Lower lobe of right lung (tissue), 2 donors: ENCODE measurements around the gene EFEMP2. TPM values are rescaled to one million over a fixed set of nuclear protein-coding genes. Genes with fewer than 3 reads are reported as not detected.

Experiments
- ATAC-seq, 2 donors: fragments of 200-7000 bp; cut with Tn5 transposase; one replicate each; pipeline ENCODE4 v1.9.1; 2020 to 2022; ENCODE audit warnings: mild to moderate bottlenecking in 2 of 2, moderate library complexity in 2 of 2
- DNase-seq: peaks from one replicate; pipeline ENCODE4 v3.0.0-alpha.2; 2020
- H3K27ac ChIP-seq: fragments of 200-600 bp; one replicate; pipeline ENCODE4 v1.8.0; 2022
- H3K27me3 ChIP-seq: fragments of 200-600 bp; one replicate; pipeline ENCODE4 v1.8.0; 2022; ENCODE audit warnings: low read depth
- H3K36me3 ChIP-seq: fragments of 200-600 bp; one replicate; pipeline ENCODE4 v1.8.0; 2022; ENCODE audit warnings: mild to moderate bottlenecking
- H3K4me1 ChIP-seq: fragments of 200-600 bp; one replicate; pipeline ENCODE4 v1.8.0; 2022
- H3K4me3 ChIP-seq: fragments of 200-600 bp; one replicate; pipeline ENCODE4 v1.8.0; 2022; ENCODE audit warnings: mild to moderate bottlenecking
- H3K9me3 ChIP-seq: fragments of 200-600 bp; one replicate; pipeline ENCODE4 v1.8.0; 2022
- CTCF ChIP-seq: fragments of 200-600 bp; IDR thresholded peaks from one replicate; pipeline ENCODE4 v1.8.0; 2022; ENCODE audit warnings: antibody characterized with exemption, mild to moderate bottlenecking
- intact Hi-C: fragments of 100-400 bp; cut with DNase I; formaldehyde crosslinking; loops from one replicate; pipeline ENCODE4 v1.11.0; 2022
- total RNA-seq: library from RNA; stranded (reverse); fragmentation: NEBNext Ultra II Directional; extraction: Animal tissue kit (Norgen Biotek cat#: 25700); gene quantifications from one replicate; pipeline ENCODE4 v1.2.1, GENCODE V29; 2021
- donor health status: DM: no; HTN: yes; CAD: no; lungs with severe emphysema.

Gene EFEMP2
- total RNA-seq, 1 donor from 2014 or later = 53.9 TPM

- peak overlapping the region; percentile 64 for H3K4me3 ChIP-seq
- H3K4me1 ChIP-seq = peaks cover 27% of the 10 kb centered on the region
- peak overlapping the region; percentile 53 for H3K27ac ChIP-seq
- H3K36me3 ChIP-seq = no peaks in the 10 kb centered on the region
- TF ChIP-seq CTCF = no peak
- ATAC-seq (peak; percentile 61 to 67), DNase-seq (peak; percentile 76)
- H3K9me3 ChIP-seq = no peaks in the 10 kb centered on the region
- no peaks in the 10 kb centered on the region for H3K27me3 ChIP-seq
- intact Hi-C loops = no loop called here
Observed at GRCh38 chr11:65899356-65900124, 26.9 kb upstream of the EFEMP2 start.

GRCh38 chr11:65898656-65899355 is 26.2 kb upstream of the EFEMP2 start:
- Histone ChIP-seq H3K4me3 (peak overlapping the region; percentile 64), H3K36me3 (no peaks in the 10 kb centered on the region), H3K27me3 (no peaks in the 10 kb centered on the region), H3K4me1 (peaks cover 35% of the 10 kb centered on the region), H3K27ac (peak overlapping the region; percentile 53), H3K9me3 (no peaks in the 10 kb centered on the region)
- intact Hi-C loops = no loop called here
- ATAC-seq (no peak), DNase-seq (peak; percentile 15)
- TF ChIP-seq CTCF = no peak

- Histone ChIP-seq H3K4me1 (peaks cover 52% of the 10 kb centered on the region), H3K4me3 (no peak overlapping the region), H3K9me3 (no peaks in the 10 kb centered on the region), H3K27ac (no peak overlapping the region), H3K36me3 (no peaks in the 10 kb centered on the region), H3K27me3 (no peaks in the 10 kb centered on the region)
- no peak for TF ChIP-seq CTCF
- DNase-seq (no peak), ATAC-seq (no peak)
- intact Hi-C loops = no loop called here
Observed at GRCh38 chr11:65897020-65897471, 24.4 kb upstream of the EFEMP2 start.

GRCh38 chr11:65896034-65896999 is 23.7 kb upstream of the EFEMP2 start:
- peak; percentile 26 for DNase-seq
- ATAC-seq = no peak
- no peak for TF ChIP-seq CTCF
- H3K27me3 ChIP-seq = no peaks in the 10 kb centered on the region
- H3K27ac ChIP-seq = no peak overlapping the region
- H3K4me3 ChIP-seq = no peak overlapping the region
- intact Hi-C loops = no loop called here
- H3K9me3 ChIP-seq = no peaks in the 10 kb centered on the region
- H3K36me3 ChIP-seq = no peaks in the 10 kb centered on the region
- H3K4me1 ChIP-seq = peaks cover 60% of the 10 kb centered on the region

- Histone ChIP-seq H3K9me3 (no peaks in the 10 kb centered on the region), H3K4me3 (no peak overlapping the region), H3K27me3 (no peaks in the 10 kb centered on the region), H3K4me1 (peaks cover 59% of the 10 kb centered on the region), H3K36me3 (no peaks in the 10 kb centered on the region), H3K27ac (no peak overlapping the region)
- no peak for TF ChIP-seq CTCF
- peak; percentile 4 for DNase-seq
- no peak for ATAC-seq
- intact Hi-C loops = no loop called here
Observed at GRCh38 chr11:65895482-65895981, 22.9 kb upstream of the EFEMP2 start.
